Type B pancreatic cell (in vitro differentiated cells): ENCODE measurements around the gene FAM124A. TPM values are rescaled to one million over a fixed set of nuclear protein-coding genes. Genes with fewer than 3 reads are reported as not detected.

Source experiments
- DNase-seq: peaks from one replicate; pipeline ENCODE4 v3.0.0; 2021; ENCODE audit warnings: mixed read lengths; ENCODE audit not compliant: unreplicated experiment; ENCODE audit errors: extremely low spot score
- H3K27ac Mint-ChIP-seq: 2 replicates; pipeline ENCODE4 v1.8.0; 2021; ENCODE audit warnings: mild to moderate bottlenecking, mixed read lengths
- H3K27me3 Mint-ChIP-seq: 2 replicates; pipeline ENCODE4 v1.8.0; 2021; ENCODE audit warnings: mixed read lengths
- H3K36me3 Mint-ChIP-seq: 2 replicates; pipeline ENCODE4 v1.8.0; 2021; ENCODE audit warnings: mixed read lengths
- H3K4me1 Mint-ChIP-seq: one replicate; pipeline ENCODE4 v1.8.0; 2021; ENCODE audit warnings: mixed read lengths; ENCODE audit not compliant: unreplicated experiment
- H3K4me3 Mint-ChIP-seq: 2 replicates; pipeline ENCODE4 v1.8.0; 2021; ENCODE audit warnings: mild to moderate bottlenecking, mixed read lengths
- H3K9me3 Mint-ChIP-seq: 2 replicates; pipeline ENCODE4 v1.8.0; 2021; ENCODE audit warnings: mixed read lengths
- long read RNA-seq: library from polyadenylated mRNA; unstranded; transcript quantifications from one replicate; pipeline ENCODE4 v2.0.0, GENCODE V29; 2020
- total RNA-seq: library from RNA; stranded (reverse); gene quantifications from 2 replicates; pipeline ENCODE4 v1.2.1, GENCODE V29; 2021; ENCODE audit warnings: low replicate concordance
- TF ChIP-seq, protein P1 (sequence below): fragments of 200-600 bp; sonication (generic); conservative IDR thresholded peaks from 2 replicates; pipeline ENCODE4 v1.5.0; 2021; ENCODE audit warnings: antibody characterized with exemption, mild to moderate bottlenecking

Gene FAM124A, protein sequence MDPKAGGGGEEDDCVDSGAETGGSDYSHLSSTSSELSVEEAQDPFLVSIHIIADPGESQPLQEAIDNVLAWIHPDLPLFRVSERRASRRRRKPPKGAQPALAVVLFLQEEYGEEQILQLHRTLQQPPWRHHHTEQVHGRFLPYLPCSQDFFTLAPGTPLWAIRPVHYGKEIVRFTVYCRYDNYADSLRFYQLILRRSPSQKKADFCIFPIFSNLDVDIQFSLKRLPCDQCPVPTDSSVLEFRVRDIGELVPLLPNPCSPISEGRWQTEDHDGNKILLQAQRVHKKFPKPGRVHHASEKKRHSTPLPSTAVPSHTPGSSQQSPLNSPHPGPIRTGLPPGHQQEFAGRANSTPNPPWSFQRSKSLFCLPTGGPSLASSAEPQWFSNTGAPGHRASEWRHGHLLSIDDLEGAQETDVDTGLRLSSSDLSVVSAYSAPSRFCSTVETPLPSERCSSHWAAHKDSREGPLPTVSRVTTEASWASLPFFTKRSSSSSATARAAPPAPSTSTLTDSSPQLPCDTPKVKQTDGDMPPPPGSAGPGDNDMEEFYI
- 0.76 and 4.5 TPM in 2 replicates for total RNA-seq
- long read RNA-seq, partial matches to known transcripts, result 0 of 2 reads
- long read RNA-seq, other reads (novel, unspliced or antisense), result 2 of 2 reads

DNA sequence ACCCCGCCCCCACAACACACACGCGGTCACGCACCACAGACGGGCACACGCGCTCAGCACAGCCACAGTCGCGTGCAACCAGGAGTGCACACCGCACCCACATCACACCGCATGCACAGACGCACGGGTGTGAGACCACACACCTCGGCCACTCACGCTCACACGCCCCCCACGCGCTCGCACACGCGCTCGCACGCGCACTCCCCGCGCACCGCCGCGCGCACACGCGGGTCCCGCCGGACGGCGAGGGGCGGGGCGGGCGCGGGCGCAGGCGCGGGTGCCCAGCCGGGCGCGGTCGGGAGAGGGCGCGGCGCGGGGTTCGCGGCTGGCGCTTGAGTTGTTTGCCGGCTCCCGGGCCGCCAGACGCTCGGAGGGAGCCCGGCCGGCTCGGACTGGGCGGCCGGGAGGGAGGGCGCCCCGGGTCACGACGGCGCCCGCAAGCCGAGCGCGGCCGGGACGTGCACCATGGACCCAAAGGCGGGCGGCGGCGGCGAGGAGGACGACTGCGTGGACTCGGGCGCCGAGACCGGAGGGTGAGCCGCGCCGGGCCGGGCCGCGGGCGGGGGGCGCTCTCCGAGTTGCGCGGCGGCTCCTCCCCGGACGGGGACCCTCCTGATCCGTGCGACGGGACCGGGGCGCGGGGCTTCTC lies at the start of gene FAM124A:
Gene FAM124A (plus strand): TSS at position 362 of the 649 bp plus-strand sequence. CDS start 104 bp downstream, at position 466.
- H3K27ac Mint-ChIP-seq, result no peak within 1 kb of the TSS
- peaks cover 70% of the 10 kb centered on the region for H3K27me3 Mint-ChIP-seq
- H3K4me1 Mint-ChIP-seq, result no peaks in the 10 kb centered on the region

DNA sequence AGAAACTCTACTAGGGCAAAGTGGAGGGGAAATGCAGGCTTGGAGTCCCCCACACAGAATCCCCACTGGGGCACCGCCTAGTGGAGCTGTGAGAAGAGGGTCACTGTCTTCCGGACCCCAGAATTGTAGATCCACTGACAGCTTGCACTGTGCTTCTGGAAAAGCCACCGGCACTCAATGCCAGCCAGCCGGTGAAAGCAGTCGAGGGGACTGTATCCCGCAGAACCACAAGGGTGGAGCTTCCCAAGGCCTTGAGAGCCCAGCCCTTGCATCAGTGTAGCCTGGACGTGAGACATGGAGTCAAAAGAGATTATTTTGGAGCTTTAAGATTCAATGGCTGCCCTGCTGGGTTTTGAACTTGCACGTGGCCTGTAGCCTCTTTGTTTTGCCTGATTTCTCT lies 47.2 kb upstream of the FAM124A start:
- TF ChIP-seq, protein P1, sequence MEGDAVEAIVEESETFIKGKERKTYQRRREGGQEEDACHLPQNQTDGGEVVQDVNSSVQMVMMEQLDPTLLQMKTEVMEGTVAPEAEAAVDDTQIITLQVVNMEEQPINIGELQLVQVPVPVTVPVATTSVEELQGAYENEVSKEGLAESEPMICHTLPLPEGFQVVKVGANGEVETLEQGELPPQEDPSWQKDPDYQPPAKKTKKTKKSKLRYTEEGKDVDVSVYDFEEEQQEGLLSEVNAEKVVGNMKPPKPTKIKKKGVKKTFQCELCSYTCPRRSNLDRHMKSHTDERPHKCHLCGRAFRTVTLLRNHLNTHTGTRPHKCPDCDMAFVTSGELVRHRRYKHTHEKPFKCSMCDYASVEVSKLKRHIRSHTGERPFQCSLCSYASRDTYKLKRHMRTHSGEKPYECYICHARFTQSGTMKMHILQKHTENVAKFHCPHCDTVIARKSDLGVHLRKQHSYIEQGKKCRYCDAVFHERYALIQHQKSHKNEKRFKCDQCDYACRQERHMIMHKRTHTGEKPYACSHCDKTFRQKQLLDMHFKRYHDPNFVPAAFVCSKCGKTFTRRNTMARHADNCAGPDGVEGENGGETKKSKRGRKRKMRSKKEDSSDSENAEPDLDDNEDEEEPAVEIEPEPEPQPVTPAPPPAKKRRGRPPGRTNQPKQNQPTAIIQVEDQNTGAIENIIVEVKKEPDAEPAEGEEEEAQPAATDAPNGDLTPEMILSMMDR, result no peak
- no peaks in the 10 kb centered on the region for H3K36me3 Mint-ChIP-seq
- peaks cover 64% of the 10 kb centered on the region for H3K27me3 Mint-ChIP-seq
- H3K27ac Mint-ChIP-seq, result no peak overlapping the region
- DNase-seq, result no peak
- no peak overlapping the region for H3K4me3 Mint-ChIP-seq
- no peaks in the 10 kb centered on the region for H3K4me1 Mint-ChIP-seq
- H3K9me3 Mint-ChIP-seq, result peaks cover 5% of the 10 kb centered on the region

More for the DNA sequence above, at the start of gene FAM124A:
- H3K4me3 Mint-ChIP-seq, result peak within 1 kb of the TSS; percentile 87
- DNase-seq, result peak; percentile 80
- H3K36me3 Mint-ChIP-seq, result peaks cover 4% of the 10 kb centered on the region
- TF ChIP-seq, protein P1, result peak; percentile 61
- H3K9me3 Mint-ChIP-seq, result peaks cover 3% of the 10 kb centered on the region

DNA sequence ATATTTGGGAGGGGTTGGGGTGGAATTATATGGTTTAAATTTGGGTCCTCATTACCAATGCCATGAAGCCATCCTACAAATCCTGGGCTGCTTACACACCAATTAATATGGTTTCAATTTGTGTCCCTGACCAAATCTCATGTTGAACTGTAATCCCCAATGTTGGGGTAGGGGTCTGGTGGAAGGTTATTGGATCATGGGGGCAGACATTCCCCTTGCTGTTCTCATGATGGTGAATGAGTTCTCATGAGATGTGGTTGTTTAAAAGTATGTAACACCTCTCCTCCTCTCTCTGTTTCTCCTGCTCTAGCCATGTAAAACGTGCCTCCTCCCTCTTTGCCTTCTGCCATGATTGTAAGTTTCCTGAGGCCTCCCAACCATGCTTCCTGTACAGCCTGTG lies 46.6 kb upstream of the FAM124A start:
- Mint-ChIP-seq H3K36me3 (no peaks in the 10 kb centered on the region), H3K4me1 (no peaks in the 10 kb centered on the region), H3K9me3 (peaks cover 5% of the 10 kb centered on the region), H3K27ac (no peak overlapping the region), H3K4me3 (no peak overlapping the region), H3K27me3 (peaks cover 62% of the 10 kb centered on the region)
- DNase-seq, result no peak
- TF ChIP-seq, protein P1, result no peak

DNA sequence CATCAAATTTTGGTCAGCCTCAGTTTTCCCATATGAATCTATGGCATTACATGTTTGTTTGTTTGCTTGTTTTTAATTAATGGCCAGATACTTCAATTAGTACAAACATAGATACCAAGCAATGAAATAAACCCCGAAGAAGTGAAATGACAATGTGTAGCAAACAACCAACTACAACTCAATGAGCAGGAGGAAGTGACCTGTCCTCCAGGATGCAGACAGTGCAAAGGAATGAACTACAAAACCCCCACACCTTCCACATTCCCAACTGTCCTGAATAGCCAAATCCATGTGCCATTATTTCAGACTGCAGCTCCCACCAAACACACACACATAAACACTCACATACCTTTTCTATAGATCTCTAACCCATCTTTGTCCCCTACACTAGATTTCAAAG lies 45.0 kb upstream of the FAM124A start:
- H3K27ac Mint-ChIP-seq, result no peak overlapping the region
- DNase-seq, result no peak
- no peaks in the 10 kb centered on the region for H3K36me3 Mint-ChIP-seq
- no peaks in the 10 kb centered on the region for H3K4me1 Mint-ChIP-seq
- peaks cover 55% of the 10 kb centered on the region for H3K27me3 Mint-ChIP-seq
- no peak overlapping the region for H3K4me3 Mint-ChIP-seq
- H3K9me3 Mint-ChIP-seq, result peaks cover 5% of the 10 kb centered on the region
- TF ChIP-seq, protein P1, result no peak

DNA sequence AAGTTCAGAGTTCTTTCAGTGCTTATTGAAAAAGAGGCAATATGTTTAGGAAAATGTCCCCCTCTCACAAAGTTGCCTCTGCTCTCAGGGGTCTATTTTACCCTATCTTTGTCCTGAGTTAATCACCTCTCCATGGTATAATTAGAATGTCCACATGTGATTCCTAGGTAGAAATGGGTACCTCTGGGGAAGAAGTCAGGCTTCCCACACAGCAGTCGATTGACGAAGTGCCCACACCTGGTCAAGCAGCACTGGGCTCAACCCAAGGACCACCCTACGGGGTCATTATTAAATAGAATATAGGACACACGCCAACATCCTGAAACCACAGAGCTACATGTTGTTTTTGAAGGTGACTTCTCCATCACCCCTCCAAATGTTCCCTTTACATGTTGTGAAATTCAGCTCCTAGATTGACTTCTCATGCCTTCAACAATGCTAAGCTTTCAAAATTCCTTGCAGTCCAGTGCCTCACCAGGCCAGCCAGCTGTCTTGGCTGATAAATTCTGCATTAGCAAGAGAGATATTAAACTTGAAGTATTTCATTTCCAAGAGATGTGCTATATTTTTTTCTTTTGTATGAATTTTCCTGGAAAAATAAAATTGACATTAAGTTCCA lies 43.6 kb upstream of the FAM124A start:
- peaks cover 53% of the 10 kb centered on the region for H3K27me3 Mint-ChIP-seq
- H3K27ac Mint-ChIP-seq, result no peak overlapping the region
- TF ChIP-seq, protein P1, result no peak
- H3K9me3 Mint-ChIP-seq, result peaks cover 1% of the 10 kb centered on the region
- DNase-seq, result no peak
- H3K36me3 Mint-ChIP-seq, result no peaks in the 10 kb centered on the region
- H3K4me1 Mint-ChIP-seq, result no peaks in the 10 kb centered on the region
- no peak overlapping the region for H3K4me3 Mint-ChIP-seq
